Activated gamma-delta T cell treated with anti-CD3 and anti-CD28 coated beads, Interleukin-2, amount 50 U/mL, for 16 hours (primary cell): ENCODE data around the gene PSTK.
A peak's percentile ranks its signal among the peaks of the same experiment; 100 is the strongest.

ENCODE experiments used
- DNase-seq: peaks from one replicate; pipeline ENCODE4 v3.0.0-alpha.2; 2020; ENCODE audit warnings: low read depth

The PSTK gene

GRCh38 chr10:122980209-122981065 lies at the start of gene PSTK:
Gene PSTK (plus strand): TSS chr10:122980401. CDS start chr10:122980480, 79 bp downstream.
- DNase-seq: peak; percentile 79

- DNase-seq: no peak
Observed at GRCh38 chr10:122931088-122931906, 48.9 kb upstream of the PSTK start.

- DNase-seq: no peak
Observed at GRCh38 chr10:122939133-122939855, 40.9 kb upstream of the PSTK start.

- DNase-seq: no peak
Observed at GRCh38 chr10:122939856-122940543, 40.2 kb upstream of the PSTK start.

GRCh38 chr10:122949296-122949695 lies 30.9 kb upstream of the PSTK start:
- no peak for DNase-seq

- DNase-seq: peak; percentile 96
Observed at GRCh38 chr10:122953902-122954730, 26.1 kb upstream of the PSTK start, which contains the start of gene C10orf88. Gene C10orf88 (minus strand): TSS chr10:122954227. CDS start chr10:122954178, 49 bp downstream.

- no peak for DNase-seq
Observed at GRCh38 chr10:122954731-122955050, 25.5 kb upstream of the PSTK start.

- no peak for DNase-seq
Observed at GRCh38 chr10:122955892-122956291, 24.3 kb upstream of the PSTK start.

- no peak for DNase-seq
Observed at GRCh38 chr10:122957474-122957873, 22.7 kb upstream of the PSTK start.

- DNase-seq: no peak
Observed at GRCh38 chr10:122962405-122962804, 17.8 kb upstream of the PSTK start.

- DNase-seq: no peak
Observed at GRCh38 chr10:122966879-122967278, 13.3 kb upstream of the PSTK start.

GRCh38 chr10:122968698-122969097 lies 11.5 kb upstream of the PSTK start:
- no peak for DNase-seq

GRCh38 chr10:122974023-122974422 lies 6.2 kb upstream of the PSTK start:
- DNase-seq: no peak

- DNase-seq: no peak
Observed at GRCh38 chr10:122974543-122975064, 5.6 kb upstream of the PSTK start.

- no peak for DNase-seq
Observed at GRCh38 chr10:122981066-122981464, 864 bp downstream of the PSTK start.

GRCh38 chr10:122983898-122984297 lies 3.7 kb downstream of the PSTK start:
- no peak for DNase-seq

GRCh38 chr10:122984708-122985107 lies 4.5 kb downstream of the PSTK start:
- DNase-seq: no peak

- no peak for DNase-seq
Observed at GRCh38 chr10:122986335-122986734, 6.1 kb downstream of the PSTK start.

- no peak for DNase-seq
Observed at GRCh38 chr10:122988501-122988900, 8.3 kb downstream of the PSTK start.

- DNase-seq: no peak
Observed at GRCh38 chr10:122990278-122990677, 10.1 kb downstream of the PSTK start.
